Ishikawa (cell line): ENCODE measurements around the gene PKP3.

ENCODE experiments used
- EP300 ChIP-seq: IDR thresholded peaks from 2 replicates; pipeline ENCODE4 v1.6.1; 2012; ENCODE audit warnings: borderline replicate concordance
- FOXM1 ChIP-seq: IDR thresholded peaks from 2 replicates; pipeline ENCODE4 v1.6.1; 2012; ENCODE audit warnings: low read depth, borderline replicate concordance
- TEAD4 ChIP-seq: IDR thresholded peaks from 2 replicates; pipeline ENCODE4 v1.6.1; 2012
- TF ChIP-seq, protein P1 (sequence below): IDR thresholded peaks from 2 replicates; pipeline ENCODE4 v1.6.1; 2012

DNA sequence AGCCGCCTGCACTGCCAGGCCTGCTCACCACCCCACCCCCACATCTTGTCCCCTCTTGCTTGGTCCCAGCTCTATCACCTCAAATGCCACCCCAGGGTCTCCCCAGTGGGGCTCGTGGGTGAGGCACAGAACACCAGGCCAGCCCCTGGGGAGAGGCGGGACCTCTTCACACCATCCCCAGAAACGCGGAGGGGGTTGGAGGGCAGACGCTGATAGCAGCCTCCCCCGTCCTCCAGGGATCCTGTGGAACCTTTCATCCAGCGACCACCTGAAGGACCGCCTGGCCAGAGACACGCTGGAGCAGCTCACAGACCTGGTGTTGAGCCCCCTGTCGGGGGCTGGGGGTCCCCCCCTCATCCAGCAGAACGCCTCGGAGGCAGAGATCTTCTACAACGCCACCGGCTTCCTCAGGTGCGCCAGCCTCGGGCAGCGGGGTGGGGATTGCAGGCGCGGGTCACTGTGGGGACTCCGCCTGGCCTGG lies 5.8 kb downstream of the PKP3 start:
- no peak for TF ChIP-seq EP300
- TF ChIP-seq FOXM1: no peak
- no peak for TF ChIP-seq TEAD4
- TF ChIP-seq, protein P1, sequence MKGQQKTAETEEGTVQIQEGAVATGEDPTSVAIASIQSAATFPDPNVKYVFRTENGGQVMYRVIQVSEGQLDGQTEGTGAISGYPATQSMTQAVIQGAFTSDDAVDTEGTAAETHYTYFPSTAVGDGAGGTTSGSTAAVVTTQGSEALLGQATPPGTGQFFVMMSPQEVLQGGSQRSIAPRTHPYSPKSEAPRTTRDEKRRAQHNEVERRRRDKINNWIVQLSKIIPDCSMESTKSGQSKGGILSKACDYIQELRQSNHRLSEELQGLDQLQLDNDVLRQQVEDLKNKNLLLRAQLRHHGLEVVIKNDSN: no peak
